GM12892 (cell line): ENCODE data around the gene ANG.
"Not testable (repeated sequence)": the region's sequence is repeated elsewhere in the genome, so short reads cannot be mapped to it uniquely, and the experiment has no call there.

Experiments
- POLR2A ChIP-seq: IDR thresholded peaks from 2 replicates; pipeline ENCODE4 v1.6.1; 2011; ENCODE audit warnings: low read depth, low read length, control low read depth
- POLR2AphosphoS5 ChIP-seq: IDR thresholded peaks from 2 replicates; pipeline ENCODE4 v1.6.1; 2011; ENCODE audit warnings: low read depth, low read length, control low read depth

DNA sequence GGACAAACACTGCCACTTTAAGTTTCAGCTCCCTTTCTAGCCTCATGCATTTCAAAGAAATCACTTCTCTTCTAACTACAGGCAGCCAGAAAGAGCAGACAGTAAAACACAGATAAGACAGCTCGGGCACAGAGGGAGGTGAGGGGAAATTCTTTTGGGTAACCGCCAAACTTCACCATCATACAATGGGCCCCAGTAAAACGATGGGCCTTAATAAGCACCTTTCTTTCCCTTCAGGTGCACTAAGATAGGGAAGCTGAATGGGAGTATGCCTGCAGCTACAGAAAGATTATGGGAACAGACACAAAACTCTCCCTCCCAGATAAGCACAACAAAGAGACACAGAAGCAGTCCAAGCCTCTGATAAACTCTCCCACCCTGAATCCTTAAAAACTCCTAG lies 45.8 kb upstream of the ANG start:
- not testable (repeated sequence) for TF ChIP-seq POLR2AphosphoS5, POLR2A
